NCI-H748 (cell line): ENCODE results near the gene NDNF.
A peak's percentile ranks its signal among the peaks of the same experiment; 100 is the strongest.

Source experiments
- DNase-seq: peaks from one replicate; lab custom pipeline; 2025; ENCODE audit not compliant: unreplicated experiment; lab: John Stamatoyannopoulos, UW

Gene NDNF

GRCh38 chr4:121072224-121073003 is at the start of gene NDNF:
NDNF (minus strand) TSS chr4:121072535; CDS start chr4:121045837, 26,698 bp downstream.
- DNase-seq, result peak; percentile 57

GRCh38 chr4:121119715-121120114 is 47.4 kb upstream of the NDNF start:
- no peak for DNase-seq

- no peak for DNase-seq
Measured at GRCh38 chr4:121118344-121118743, 46.0 kb upstream of the NDNF start.

- DNase-seq, result no peak
Measured at GRCh38 chr4:121114756-121115155, 42.4 kb upstream of the NDNF start.

- no peak for DNase-seq
Measured at GRCh38 chr4:121112530-121112929, 40.2 kb upstream of the NDNF start.

GRCh38 chr4:121108557-121108956 is 36.2 kb upstream of the NDNF start:
- peak; percentile 93 for DNase-seq

- DNase-seq, result no peak
Measured at GRCh38 chr4:121107507-121107906, 35.2 kb upstream of the NDNF start.

GRCh38 chr4:121100093-121100775 is 27.9 kb upstream of the NDNF start:
- DNase-seq, result no peak

GRCh38 chr4:121098266-121098665 is 25.9 kb upstream of the NDNF start:
- DNase-seq, result no peak

GRCh38 chr4:121096629-121097028 is 24.3 kb upstream of the NDNF start:
- DNase-seq, result peak; percentile 14

GRCh38 chr4:121096191-121096590 is 23.9 kb upstream of the NDNF start:
- DNase-seq, result no peak

GRCh38 chr4:121094297-121094966 is 22.1 kb upstream of the NDNF start:
- DNase-seq, result no peak

GRCh38 chr4:121093261-121093660 is 20.9 kb upstream of the NDNF start:
- no peak for DNase-seq

- DNase-seq, result no peak
Measured at GRCh38 chr4:121091941-121092340, 19.6 kb upstream of the NDNF start.

GRCh38 chr4:121088867-121089266 is 16.5 kb upstream of the NDNF start:
- DNase-seq, result no peak

- no peak for DNase-seq
Measured at GRCh38 chr4:121079376-121079775, 7.0 kb upstream of the NDNF start.

GRCh38 chr4:121077496-121077895 is 5.2 kb upstream of the NDNF start:
- DNase-seq, result peak; percentile 9

GRCh38 chr4:121076416-121076815 is 4.1 kb upstream of the NDNF start:
- no peak for DNase-seq

GRCh38 chr4:121073672-121074381 is 1.5 kb upstream of the NDNF start:
- no peak for DNase-seq

- DNase-seq, result peak; percentile 63
Measured at GRCh38 chr4:121073004-121073435, 685 bp upstream of the NDNF start.

- DNase-seq, result no peak
Measured at GRCh38 chr4:121071640-121072223, 603 bp downstream of the NDNF start.
